Endothelial cell of umbilical vein (primary cell): ENCODE measurements around the gene EML6.

Experiments
- EZH2 ChIP-seq: IDR thresholded peaks from 2 replicates; pipeline ENCODE4 v1.6.1; 2012; ENCODE audit warnings: borderline replicate concordance, low read depth, mild to moderate bottlenecking, moderate library complexity, low read length, inconsistent platforms; ENCODE audit not compliant: severe bottlenecking
- JUN ChIP-seq: IDR thresholded peaks from 2 replicates; pipeline ENCODE4 v1.6.1; 2011; ENCODE audit warnings: borderline replicate concordance, low read depth; ENCODE audit not compliant: insufficient read length, insufficient read depth
- MAX ChIP-seq: IDR thresholded peaks from 2 replicates; pipeline ENCODE4 v1.6.1; 2011; ENCODE audit not compliant: insufficient read depth, insufficient read length
- MYC ChIP-seq: IDR thresholded peaks from one replicate; pipeline ENCODE4 v1.6.1; 2011; ENCODE audit warnings: mild to moderate bottlenecking, low read depth, low read length
- POLR2A ChIP-seq: IDR thresholded peaks from 2 replicates; pipeline ENCODE4 v1.6.1; 2012; ENCODE audit warnings: low read depth, mild to moderate bottlenecking, control low read depth, low read length
- POLR2AphosphoS5 ChIP-seq: IDR thresholded peaks from 2 replicates; pipeline ENCODE4 v1.6.1; 2012; ENCODE audit warnings: low read depth, mild to moderate bottlenecking, control low read depth, low read length, moderate library complexity; ENCODE audit not compliant: insufficient read depth
- TF ChIP-seq, protein P1 (sequence below), 2 donors: IDR thresholded peaks; 1 replicate in 1 of 2; 2 replicates in 1 of 2; pipeline ENCODE4 v1.5.1; 2011; ENCODE audit warnings: low read length in 2 of 2, mild to moderate bottlenecking in 2 of 2, moderate library complexity in 2 of 2, control low read depth in 1 of 2, inconsistent platforms in 1 of 2, low read depth in 1 of 2; ENCODE audit not compliant: insufficient read depth in 1 of 2; ENCODE audit errors: extremely low read depth in 1 of 2

GRCh38 chr2:54967759-54968365 is 244.4 kb downstream of the EML6 start:
- TF ChIP-seq, protein P1, sequence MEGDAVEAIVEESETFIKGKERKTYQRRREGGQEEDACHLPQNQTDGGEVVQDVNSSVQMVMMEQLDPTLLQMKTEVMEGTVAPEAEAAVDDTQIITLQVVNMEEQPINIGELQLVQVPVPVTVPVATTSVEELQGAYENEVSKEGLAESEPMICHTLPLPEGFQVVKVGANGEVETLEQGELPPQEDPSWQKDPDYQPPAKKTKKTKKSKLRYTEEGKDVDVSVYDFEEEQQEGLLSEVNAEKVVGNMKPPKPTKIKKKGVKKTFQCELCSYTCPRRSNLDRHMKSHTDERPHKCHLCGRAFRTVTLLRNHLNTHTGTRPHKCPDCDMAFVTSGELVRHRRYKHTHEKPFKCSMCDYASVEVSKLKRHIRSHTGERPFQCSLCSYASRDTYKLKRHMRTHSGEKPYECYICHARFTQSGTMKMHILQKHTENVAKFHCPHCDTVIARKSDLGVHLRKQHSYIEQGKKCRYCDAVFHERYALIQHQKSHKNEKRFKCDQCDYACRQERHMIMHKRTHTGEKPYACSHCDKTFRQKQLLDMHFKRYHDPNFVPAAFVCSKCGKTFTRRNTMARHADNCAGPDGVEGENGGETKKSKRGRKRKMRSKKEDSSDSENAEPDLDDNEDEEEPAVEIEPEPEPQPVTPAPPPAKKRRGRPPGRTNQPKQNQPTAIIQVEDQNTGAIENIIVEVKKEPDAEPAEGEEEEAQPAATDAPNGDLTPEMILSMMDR (IDR thresholded peaks at IDR 0.05; ENCODE audit: extremely low read depth in 1 of 2, insufficient read depth in 1 of 2, low read depth in 1 of 2, low read length in 2 of 2): no peak
- TF ChIP-seq POLR2A (no peak), POLR2AphosphoS5 (no peak), MYC (no peak), EZH2 (no peak), MAX (no peak), JUN (no peak)
